H9 (cell line): Measurements from ENCODE around the gene ASTL. TPM values are rescaled to one million over a fixed set of nuclear protein-coding genes. Genes with fewer than 3 reads are reported as not detected.

Source experiments
- DNase-seq: peaks from one replicate; pipeline ENCODE4 v3.0.0-alpha.2; 2017
- H2AFZ ChIP-seq: one replicate; pipeline ENCODE4 v1.6.1; 2013; ENCODE audit warnings: mild to moderate bottlenecking, low read length, control low read depth, moderate library complexity
- H2AK5ac ChIP-seq: 2 replicates; pipeline ENCODE4 v1.6.1; 2013; ENCODE audit warnings: low read length, control low read depth, mixed read lengths; ENCODE audit not compliant: insufficient read length
- H2BK120ac ChIP-seq: one replicate; pipeline ENCODE4 v1.6.1; 2013; ENCODE audit warnings: low read depth, mild to moderate bottlenecking, low read length, control low read depth, inconsistent platforms; ENCODE audit not compliant: poor library complexity, severe bottlenecking
- H2BK12ac ChIP-seq: 2 replicates; pipeline ENCODE4 v1.6.1; 2013; ENCODE audit warnings: low read length, control low read depth, mixed read lengths, low read depth; ENCODE audit not compliant: insufficient read length
- H2BK15ac ChIP-seq: 2 replicates; pipeline ENCODE4 v1.6.1; 2013; ENCODE audit warnings: low read depth, low read length, control low read depth
- H2BK20ac ChIP-seq: one replicate; pipeline ENCODE4 v1.6.1; 2013; ENCODE audit warnings: low read depth, mild to moderate bottlenecking, low read length, control low read depth, inconsistent platforms; ENCODE audit not compliant: poor library complexity, severe bottlenecking
- H2BK5ac ChIP-seq: 2 replicates; pipeline ENCODE4 v1.6.1; 2013; ENCODE audit warnings: low read length, control low read depth, mixed read lengths; ENCODE audit not compliant: insufficient read length
- H3K14ac ChIP-seq: 2 replicates; pipeline ENCODE4 v1.6.1; 2013; ENCODE audit warnings: low read length, control low read depth; ENCODE audit not compliant: insufficient read depth
- H3K18ac ChIP-seq: 2 replicates; pipeline ENCODE4 v1.6.1; 2013; ENCODE audit warnings: low read depth, mild to moderate bottlenecking, mixed read lengths, low read length, control low read depth; ENCODE audit not compliant: insufficient read length
- H3K23ac ChIP-seq: 2 replicates; pipeline ENCODE4 v1.6.1; 2013; ENCODE audit warnings: low read length, control low read depth, mixed read lengths, low read depth; ENCODE audit not compliant: insufficient read length
- H3K23me2 ChIP-seq: 2 replicates; pipeline ENCODE4 v1.6.1; 2013; ENCODE audit warnings: low read depth, mild to moderate bottlenecking, mixed read lengths, low read length, control low read depth; ENCODE audit not compliant: insufficient read length, poor library complexity, severe bottlenecking
- H3K27ac ChIP-seq: 2 replicates; pipeline ENCODE4 v1.5.1; 2013; ENCODE audit warnings: low read length, control low read depth, mixed read lengths, low read depth; ENCODE audit not compliant: insufficient read length
- H3K27me3 ChIP-seq: 2 replicates; pipeline ENCODE4 v1.6.1; 2013; ENCODE audit warnings: low read length, control low read depth, inconsistent platforms; ENCODE audit not compliant: insufficient read depth
- H3K4ac ChIP-seq: 2 replicates; pipeline ENCODE4 v1.6.1; 2013; ENCODE audit warnings: low read depth, mild to moderate bottlenecking, control low read depth, inconsistent platforms, low read length, moderate library complexity
- H3K4me1 ChIP-seq: 2 replicates; pipeline ENCODE4 v1.6.1; 2013; ENCODE audit warnings: low read length, control low read depth, inconsistent platforms; ENCODE audit not compliant: insufficient read depth
- H3K4me2 ChIP-seq: 2 replicates; pipeline ENCODE4 v1.6.1; 2013; ENCODE audit warnings: low read length, control low read depth, mixed read lengths; ENCODE audit not compliant: insufficient read length, insufficient read depth
- H3K56ac ChIP-seq: 2 replicates; pipeline ENCODE4 v1.6.1; 2013; ENCODE audit warnings: low read depth, mild to moderate bottlenecking, mixed read lengths, low read length, control low read depth; ENCODE audit not compliant: insufficient read length
- H3K79me1 ChIP-seq: 2 replicates; pipeline ENCODE4 v1.6.1; 2013; ENCODE audit warnings: low read depth, mild to moderate bottlenecking, moderate library complexity, low read length, control low read depth, inconsistent platforms; ENCODE audit not compliant: insufficient read depth, poor library complexity, severe bottlenecking
- H3K79me2 ChIP-seq: 2 replicates; pipeline ENCODE4 v1.6.1; 2013; ENCODE audit warnings: low read length, control low read depth, inconsistent platforms; ENCODE audit not compliant: insufficient read depth
- H3K9ac ChIP-seq: 2 replicates; pipeline ENCODE4 v1.6.1; 2013; ENCODE audit warnings: low read length, control low read depth, mixed read lengths; ENCODE audit not compliant: insufficient read length; ENCODE audit errors: extremely low read depth
- H3K9me3 ChIP-seq: one replicate; pipeline ENCODE4 v1.6.1; 2013; ENCODE audit warnings: low read depth, low read length, inconsistent platforms; ENCODE audit not compliant: control insufficient read depth
- H3T11ph ChIP-seq: one replicate; pipeline ENCODE4 v1.6.1; 2013; ENCODE audit warnings: mild to moderate bottlenecking, low read length, control low read depth, inconsistent platforms
- H4K20me1 ChIP-seq: one replicate; pipeline ENCODE4 v1.6.1; 2013; ENCODE audit not compliant: control insufficient read depth, insufficient read length, insufficient read depth
- H4K5ac ChIP-seq: 2 replicates; pipeline ENCODE4 v1.6.1; 2013; ENCODE audit warnings: low read depth, mild to moderate bottlenecking, mixed read lengths, low read length, control low read depth; ENCODE audit not compliant: insufficient read length
- H4K8ac ChIP-seq: replicated peaks from 2 replicates; pipeline ENCODE4 v1.6.1; 2013; ENCODE audit warnings: low read length, control low read depth, mixed read lengths, low read depth; ENCODE audit not compliant: insufficient read length
- H4K91ac ChIP-seq: 2 replicates; pipeline ENCODE4 v1.6.1; 2013; ENCODE audit warnings: low read depth, mild to moderate bottlenecking, moderate library complexity, mixed read lengths, low read length, control low read depth; ENCODE audit not compliant: insufficient read length
- H3K27ac Mint-ChIP-seq, 3 experiments: 2 replicates in 2 of 3; 3 replicates in 1 of 3; pipeline ENCODE4 v1.8.0; 2020 to 2021; ENCODE audit warnings: mixed read lengths in 3 of 3, mild to moderate bottlenecking in 1 of 3, moderate library complexity in 1 of 3
- H3K27me3 Mint-ChIP-seq: 2 replicates; pipeline ENCODE4 v1.8.0; 2021; ENCODE audit warnings: low read depth, mild to moderate bottlenecking, moderate library complexity, mixed read lengths
- H3K36me3 Mint-ChIP-seq, 3 experiments: 2 replicates in 2 of 3; 3 replicates in 1 of 3; pipeline ENCODE4 v1.8.0; 2020 to 2021; ENCODE audit warnings: low read depth in 3 of 3, mixed read lengths in 3 of 3; ENCODE audit not compliant: insufficient read depth in 1 of 3
- H3K4me1 Mint-ChIP-seq, 2 experiments: 2 replicates each; pipeline ENCODE4 v1.8.0; 2020; ENCODE audit warnings: mixed read lengths in 2 of 2
- H3K4me3 Mint-ChIP-seq, 2 experiments: 2 replicates in 1 of 2; 3 replicates in 1 of 2; pipeline ENCODE4 v1.8.0; 2020 to 2021; ENCODE audit warnings: mild to moderate bottlenecking in 2 of 2, mixed read lengths in 2 of 2, moderate library complexity in 1 of 2
- H3K9me3 Mint-ChIP-seq, 2 experiments: 2 replicates in 1 of 2; 3 replicates in 1 of 2; pipeline ENCODE4 v1.8.0; 2020; ENCODE audit warnings: mild to moderate bottlenecking in 2 of 2, mixed read lengths in 2 of 2, moderate library complexity in 1 of 2
- CTCF ChIP-seq: fragments of 200-600 bp; sonication (generic); conservative IDR thresholded peaks from 3 replicates; pipeline ENCODE4 v1.8.0; 2021; ENCODE audit warnings: antibody characterized with exemption, mild to moderate bottlenecking
- WGBS: extraction: QIAGEN DNeasy Blood & Tissue Kit; methylation state at CpG from one replicate; pipeline ENCODE4 v1.1.7; 2013; ENCODE audit warnings: missing lambda C conversion rate, low lambda C conversion rate, mixed read lengths; ENCODE audit not compliant: insufficient read length; ENCODE audit errors: extremely low coverage; 5-methylcytosine and 5-hydroxymethylcytosine counted together
- total RNA-seq: library from RNA; stranded (reverse); gene quantifications from 2 replicates; pipeline ENCODE4 v1.2.1, GENCODE V29; 2021

ASTL gene
- total RNA-seq, 1 experiment from 2014 or later = 0.81 TPM

DNA sequence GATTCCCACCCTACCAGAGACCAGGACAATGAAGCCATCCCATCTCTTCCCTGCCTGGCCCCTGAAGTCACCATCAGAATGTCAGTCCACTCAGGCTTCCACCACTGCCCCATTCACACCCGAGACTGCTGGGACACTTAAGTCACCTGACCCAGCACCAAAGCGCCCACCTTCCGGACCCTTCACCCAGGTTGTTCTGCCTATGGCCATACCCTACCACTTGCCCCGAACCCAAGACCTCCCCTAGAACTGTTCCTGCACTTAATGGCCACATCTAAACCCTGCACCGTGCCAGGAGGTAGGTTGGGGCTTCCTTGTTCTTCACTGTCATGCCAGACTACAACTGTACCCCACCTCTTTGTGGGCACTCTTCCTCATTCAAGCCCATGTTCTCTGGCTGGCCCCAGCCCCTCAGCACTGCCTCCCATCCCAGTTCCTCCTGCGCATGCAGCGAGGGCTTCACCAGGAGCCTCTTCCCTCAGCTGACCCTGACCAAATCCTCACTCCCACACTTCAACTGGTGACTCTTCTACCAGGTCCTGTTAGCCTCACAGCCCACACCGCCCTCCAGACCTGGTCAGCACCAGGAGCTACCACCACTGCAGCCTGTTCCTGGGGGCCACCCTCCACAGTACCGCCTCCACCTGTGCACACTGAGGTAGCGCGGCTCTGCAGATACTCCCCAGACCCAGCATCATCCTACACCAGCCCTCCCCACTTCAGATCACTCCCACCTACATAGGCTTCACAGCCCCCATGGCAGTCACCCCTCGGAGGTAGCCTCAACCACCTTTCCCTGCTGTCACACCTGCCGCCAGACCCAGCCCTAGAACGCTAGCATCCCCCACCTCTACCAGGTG lies 13.7 kb downstream of the ASTL start:
- Histone ChIP-seq H3K79me1 (no peaks in the 10 kb centered on the region), H3K79me2 (no peaks in the 10 kb centered on the region), H3K18ac (no peak overlapping the region), H3K27ac (no peak overlapping the region), H2AFZ (no peak overlapping the region), H2BK12ac (no peak overlapping the region), H3K14ac (no peak overlapping the region), H2AK5ac (no peak overlapping the region), H3K56ac (no peak overlapping the region), H3K27me3 (no peaks in the 10 kb centered on the region), H2BK5ac (no peak overlapping the region), H4K5ac (no peak overlapping the region), H4K8ac (no peak overlapping the region), H4K91ac (no peak overlapping the region), H3K23ac (no peak overlapping the region), H3K4ac (no peak overlapping the region), H3T11ph (no peak overlapping the region), H3K9ac (no peak overlapping the region), H4K20me1 (no peaks in the 10 kb centered on the region), H2BK20ac (no peak overlapping the region), H3K9me3 (no peaks in the 10 kb centered on the region), H3K4me1 (no peaks in the 10 kb centered on the region), H3K4me2 (no peak overlapping the region), H2BK15ac (no peak overlapping the region), H2BK120ac (no peak overlapping the region), H3K23me2 (no peaks in the 10 kb centered on the region)
- TF ChIP-seq CTCF = no peak
- Mint-ChIP-seq H3K4me1 (peaks cover 8 to 10% of the 10 kb centered on the region in 2 experiments), H3K9me3 (no peaks in the 10 kb centered on the region), H3K4me3 (no peak overlapping the region), H3K27me3 (peaks cover 40% of the 10 kb centered on the region), H3K27ac (no peak overlapping the region), H3K36me3 (no peaks in the 10 kb centered on the region; a peak in 1 of 7 replicates)
- no CpG with 5 or more reads among the region's 14 CpGs for WGBS
- DNase-seq = no peak
